SW480 (cell line): ENCODE measurements around the gene NAA60.
"Not testable (repeated sequence)": the region's sequence is repeated elsewhere in the genome, so short reads cannot be mapped to it uniquely, and the experiment has no call there.

Experiments used
- DNase-seq: peaks from one replicate; pipeline ENCODE4 v3.0.0-alpha.2; 2016; ENCODE audit warnings: low spot score

The NAA60 gene

DNA sequence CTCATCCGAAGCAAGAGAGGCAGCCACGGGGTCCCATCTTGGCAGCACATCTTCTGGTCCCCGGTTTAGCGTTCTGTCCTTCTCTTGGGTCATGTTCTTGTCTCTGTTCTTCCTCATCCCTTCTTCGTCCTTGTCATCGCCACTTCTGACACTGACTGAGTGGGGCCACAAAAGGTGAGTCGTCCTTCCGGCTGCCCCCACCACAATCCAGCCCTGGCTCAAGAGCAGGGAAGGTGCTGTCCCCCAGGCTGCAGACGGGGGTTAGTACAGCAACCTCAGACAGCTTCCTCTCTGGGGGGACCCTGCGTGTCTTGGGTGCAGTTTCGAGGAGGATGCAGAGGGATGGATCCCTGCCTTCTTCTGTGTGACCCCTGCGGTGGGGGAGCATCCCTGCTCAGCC is 21.8 kb downstream of the NAA60 start:
- no peak for DNase-seq

DNA sequence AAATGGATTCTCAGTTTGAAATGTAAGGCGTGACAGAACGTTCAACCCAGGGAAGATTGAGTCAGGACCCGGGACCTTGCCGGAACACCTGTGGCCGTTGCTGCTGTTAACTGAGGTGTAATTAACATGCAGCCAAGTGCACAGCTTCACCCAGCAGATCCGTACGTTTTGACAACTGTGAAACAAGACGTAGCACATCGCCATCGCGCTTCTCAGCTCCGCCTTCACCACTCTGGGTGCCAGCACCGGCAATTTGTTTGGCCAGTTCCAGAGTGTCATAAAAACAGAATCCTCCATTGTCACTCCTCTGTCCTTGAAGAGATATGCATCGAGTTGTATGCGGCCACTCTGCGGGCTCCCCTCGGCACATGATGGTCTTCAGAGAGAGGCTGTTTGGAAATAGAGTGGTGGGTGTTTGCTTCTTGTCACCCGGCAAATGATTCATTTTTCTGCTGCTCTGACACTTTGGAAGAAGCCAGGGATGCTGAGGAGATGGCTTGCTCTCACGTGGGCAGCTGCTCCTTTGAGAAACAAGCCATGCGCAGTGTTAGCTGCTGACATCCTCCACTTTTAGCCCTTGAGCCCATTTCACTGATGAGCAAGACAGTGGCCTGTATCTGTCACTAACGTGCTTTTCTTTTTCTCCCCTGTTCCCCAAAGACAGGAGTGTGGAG is 22.6 kb downstream of the NAA60 start:
- DNase-seq: no peak

- DNase-seq: no peak
Observed at GRCh38 chr16:3467182-3467581, 23.7 kb downstream of the NAA60 start.

DNA sequence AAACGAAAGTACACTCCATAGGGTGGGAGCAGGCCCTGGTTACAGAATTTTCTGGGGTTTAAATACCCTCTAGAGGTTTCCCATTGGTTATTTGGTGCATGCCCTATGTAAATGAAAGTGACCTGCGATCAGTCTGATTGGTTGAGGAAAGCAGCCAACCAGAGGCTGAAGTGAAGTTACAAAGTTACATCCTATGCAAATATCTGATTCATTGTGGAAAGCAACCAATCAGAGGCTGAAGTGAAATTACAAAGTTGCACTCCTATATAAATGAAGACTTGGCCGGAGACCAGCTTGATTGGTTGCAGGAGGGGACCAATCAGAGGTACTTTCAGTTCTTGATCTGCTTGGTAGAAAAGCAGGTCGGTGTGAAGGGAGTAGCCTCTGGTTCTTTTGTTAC is 24.4 kb downstream of the NAA60 start:
- DNase-seq: no peak

DNA sequence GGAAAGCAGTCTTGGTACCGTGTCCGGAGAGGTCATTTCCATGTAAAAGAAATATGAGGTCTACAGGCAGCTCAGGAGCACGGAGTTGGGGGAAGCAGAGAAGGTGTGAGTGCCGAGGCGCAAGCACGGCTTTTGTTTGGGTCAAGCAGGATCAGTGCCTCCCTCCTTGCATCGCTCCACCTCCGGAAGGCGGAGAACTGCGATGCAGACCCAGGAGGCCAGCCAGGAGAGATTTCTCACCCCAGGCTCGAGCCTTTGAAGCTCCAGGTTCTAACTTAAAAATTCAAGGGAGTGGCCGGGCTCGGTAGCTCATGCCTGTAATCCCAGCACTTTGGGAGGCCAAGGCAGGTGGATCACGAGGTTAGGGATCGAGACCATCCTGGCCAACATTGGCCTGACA is 25.0 kb downstream of the NAA60 start:
- DNase-seq: no peak

DNA sequence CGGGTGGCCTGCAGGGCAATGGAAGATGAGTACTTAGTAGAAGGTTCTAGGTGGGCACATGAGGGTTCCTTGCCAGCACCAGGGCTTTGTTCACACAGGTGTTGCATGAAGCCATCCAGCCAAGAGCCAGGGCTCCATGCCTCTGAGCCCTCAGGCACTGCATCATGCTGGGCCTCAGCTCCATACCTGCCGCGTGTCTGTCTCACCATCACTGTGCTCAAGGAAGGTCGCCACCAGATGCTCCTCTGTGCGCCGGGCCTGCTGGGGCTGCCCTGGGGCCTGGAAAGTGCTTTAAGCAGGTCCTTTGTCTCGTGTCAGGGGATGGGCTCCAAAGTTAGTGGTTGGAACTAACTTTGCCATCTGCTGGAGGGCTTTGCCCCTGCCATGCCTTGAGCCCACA is 26.3 kb downstream of the NAA60 start:
- no peak for DNase-seq

DNA sequence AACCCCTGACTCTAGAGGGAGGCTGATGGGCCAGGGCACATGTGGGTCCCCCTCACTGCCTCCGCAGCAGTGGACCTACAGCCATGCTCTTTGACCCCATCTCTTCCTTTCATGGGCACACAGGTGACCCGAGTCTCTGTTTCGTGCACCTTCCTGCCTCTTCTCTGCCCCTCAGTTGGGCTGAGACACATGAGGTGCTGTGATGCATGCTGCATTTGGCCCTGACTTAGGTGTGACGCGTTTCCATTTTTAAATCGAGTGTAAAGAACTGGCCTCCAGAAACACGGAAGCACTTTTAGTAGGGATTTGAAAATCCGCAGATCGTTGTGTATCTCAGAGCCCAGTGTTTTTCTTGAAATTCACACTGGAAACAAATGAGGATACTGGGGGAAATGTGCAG is 27.2 kb downstream of the NAA60 start:
- DNase-seq: no peak

GRCh38 chr16:3471518-3472176 is 28.2 kb downstream of the NAA60 start:
- no peak for DNase-seq

DNA sequence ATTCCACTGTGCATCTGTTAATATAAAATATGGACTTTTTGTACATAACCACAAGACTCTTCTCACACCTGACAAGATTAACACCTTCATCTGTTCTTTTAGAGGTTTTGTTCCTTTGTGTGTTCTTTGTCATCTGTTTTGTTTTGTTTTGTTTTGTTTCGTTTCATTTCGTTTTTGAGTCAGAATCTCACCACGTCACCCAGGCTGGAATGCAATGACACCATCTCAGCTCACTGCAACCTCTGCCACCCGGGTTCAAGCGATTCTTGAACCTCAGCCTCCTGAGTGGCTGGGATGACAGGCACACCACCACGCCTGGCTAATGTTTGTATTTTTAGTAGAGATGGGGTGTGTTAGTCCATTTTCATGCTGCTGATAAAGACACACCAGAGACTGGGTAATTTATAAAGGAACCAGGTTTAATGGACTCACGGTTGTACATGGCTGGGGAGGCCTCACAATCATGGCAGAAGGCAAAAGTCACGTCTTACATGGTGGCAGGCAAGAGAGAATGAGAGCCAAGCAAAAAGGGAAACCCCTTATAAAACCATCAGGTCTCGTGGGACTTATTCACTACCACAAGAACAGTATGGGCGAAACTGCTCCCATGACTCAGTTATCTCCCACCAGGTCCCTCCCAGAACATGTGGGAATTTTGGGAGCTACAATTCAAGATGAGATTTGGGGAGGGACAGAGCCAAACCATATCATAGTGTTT is 29.6 kb downstream of the NAA60 start:
- DNase-seq: no peak

GRCh38 chr16:3473596-3473943 is 30.1 kb downstream of the NAA60 start:
- DNase-seq: not testable (repeated sequence)

GRCh38 chr16:3474136-3474779 is 30.8 kb downstream of the NAA60 start:
- DNase-seq: no peak

DNA sequence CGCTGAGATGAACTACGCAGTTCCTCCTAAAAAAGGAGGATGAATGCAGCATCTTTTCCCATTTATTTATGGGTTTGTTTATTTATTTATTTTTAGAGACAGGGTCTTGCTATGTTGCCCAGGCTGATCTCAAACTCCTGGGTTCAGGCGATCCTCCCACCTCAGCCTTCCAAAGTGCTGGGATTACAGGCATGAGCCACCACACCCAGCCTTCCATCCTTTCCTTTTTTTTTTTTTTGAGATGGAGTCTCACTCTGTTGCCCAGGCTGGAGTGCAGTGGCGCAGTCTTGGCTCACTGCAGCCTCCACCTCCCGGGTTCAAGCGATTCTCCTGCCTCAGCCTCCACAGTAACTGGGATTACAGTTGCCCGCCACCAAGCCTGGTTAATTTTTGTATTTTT is 31.4 kb downstream of the NAA60 start:
- not testable (repeated sequence) for DNase-seq

DNA sequence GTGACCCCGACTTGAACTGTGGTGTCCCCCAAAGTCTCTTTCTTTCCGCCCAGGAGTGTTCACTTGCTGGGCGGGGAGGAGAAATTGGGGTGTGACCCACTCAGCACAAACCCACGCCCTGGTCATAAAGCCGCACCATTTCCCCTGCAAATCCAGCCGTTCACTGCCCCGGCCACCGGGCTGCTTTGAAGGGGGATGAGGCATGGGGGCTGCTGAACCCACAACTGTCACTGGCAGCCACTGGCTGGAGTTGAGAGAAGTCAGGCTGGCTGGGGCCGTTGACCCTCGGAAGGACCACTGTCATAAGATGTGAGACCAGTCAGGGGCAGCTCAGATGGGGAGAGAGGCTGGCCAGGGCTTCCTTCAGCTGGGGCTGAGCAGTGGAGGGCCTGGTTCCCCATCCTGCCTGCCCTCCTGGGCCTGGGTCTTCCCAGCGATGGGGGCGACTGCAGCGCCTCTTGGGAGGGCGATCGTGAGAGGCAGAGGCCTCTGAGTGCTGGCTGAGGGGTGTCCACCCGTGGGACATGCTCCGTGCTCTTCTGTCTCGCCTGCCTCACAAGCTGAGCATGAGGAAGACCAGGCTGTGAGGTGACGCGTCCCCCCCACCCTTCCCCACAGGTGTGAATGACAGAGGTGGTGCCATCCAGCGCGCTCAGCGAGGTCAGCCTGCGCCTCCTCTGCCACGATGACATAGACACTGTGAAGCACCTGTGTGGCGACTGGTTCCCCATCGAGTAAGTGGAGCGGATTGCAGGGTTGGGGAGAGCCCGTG is 32.3 kb downstream of the NAA60 start:
- no peak for DNase-seq

GRCh38 chr16:3476409-3476808 is 32.9 kb downstream of the NAA60 start:
- DNase-seq: no peak

DNA sequence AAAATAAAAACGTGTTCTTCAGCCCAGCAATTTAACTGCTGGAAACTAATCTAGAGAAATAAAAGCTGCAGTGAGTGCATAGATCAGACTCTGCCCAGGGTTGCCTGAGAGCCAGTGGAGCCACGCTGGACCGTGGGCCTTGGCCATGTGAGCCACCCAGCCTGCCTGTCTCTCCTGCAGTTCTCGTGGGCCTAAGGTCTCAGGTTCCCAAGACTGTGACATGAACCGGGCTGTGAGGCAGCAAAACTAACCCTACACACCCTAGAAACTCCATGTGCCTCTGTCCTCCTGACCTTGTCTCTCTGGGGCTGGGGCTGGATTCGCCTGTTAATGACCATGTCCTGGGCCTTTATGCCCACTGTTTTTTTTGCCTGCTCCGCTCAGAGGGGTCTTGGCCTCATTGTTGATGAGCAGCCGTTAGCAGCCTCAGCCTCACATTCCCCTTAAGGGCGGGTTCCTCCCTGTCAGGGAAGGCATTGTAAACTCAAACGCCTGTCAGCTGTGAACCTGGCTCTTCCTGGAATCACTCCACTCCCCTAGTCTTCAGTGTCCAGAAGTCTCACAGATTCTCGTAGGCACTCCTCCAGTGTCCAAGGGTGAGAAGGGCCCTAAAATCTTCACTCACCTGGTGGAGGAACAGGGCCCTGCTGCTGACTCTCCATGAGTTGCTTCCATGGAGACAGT is 34.9 kb downstream of the NAA60 start:
- DNase-seq: no peak

GRCh38 chr16:3479654-3480216 is 36.3 kb downstream of the NAA60 start:
- DNase-seq: no peak

GRCh38 chr16:3480901-3481695 is 37.6 kb downstream of the NAA60 start:
- no peak for DNase-seq

GRCh38 chr16:3481696-3482658 is 38.5 kb downstream of the NAA60 start:
- DNase-seq: no peak

DNA sequence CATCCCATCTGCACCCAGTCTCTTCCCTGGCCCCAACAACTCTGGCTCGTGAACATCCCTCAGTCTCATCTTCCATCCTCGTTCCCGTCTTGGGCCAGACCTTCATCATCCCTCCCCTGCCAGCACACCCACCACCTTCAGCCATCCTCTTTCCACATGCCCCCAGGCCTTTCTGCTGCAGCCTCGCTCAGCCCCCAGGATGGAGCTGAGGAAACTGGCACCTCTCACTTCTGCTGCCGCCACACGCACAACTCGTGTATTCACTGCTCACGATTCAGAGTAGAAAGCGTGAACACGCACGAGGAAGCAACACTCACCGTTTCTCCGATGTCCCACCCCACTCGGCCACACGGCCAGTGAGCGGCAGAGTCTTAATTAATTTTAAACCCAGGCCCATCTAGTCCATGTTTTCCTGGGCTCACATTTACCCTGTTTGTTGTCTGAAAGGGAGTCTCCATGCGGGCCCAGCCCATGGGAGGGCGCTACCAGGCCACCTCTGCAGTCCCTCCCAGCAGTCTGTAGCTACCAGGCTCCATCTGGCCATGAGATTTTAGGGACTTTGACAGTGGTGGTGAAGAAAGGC is 39.3 kb downstream of the NAA60 start:
- DNase-seq: no peak
